ENCODE measurements around the gene ZC3H12A.
A peak's percentile ranks its signal among the peaks of the same experiment; 100 is the strongest.

ZC3H12A gene

GRCh38 chr1:37474046-37474696 lies at the start of gene ZC3H12A:
Gene ZC3H12A (plus strand): TSS chr1:37474580. CDS start chr1:37475497, 917 bp downstream.
- peak; percentile 86 for DNase-seq

- DNase-seq: no peak
These were observed 49.2 kb upstream of the ZC3H12A start for GRCh38 chr1:37425221-37425620.

- DNase-seq: no peak
These were observed 45.4 kb upstream of the ZC3H12A start for GRCh38 chr1:37429029-37429428.

DNA sequence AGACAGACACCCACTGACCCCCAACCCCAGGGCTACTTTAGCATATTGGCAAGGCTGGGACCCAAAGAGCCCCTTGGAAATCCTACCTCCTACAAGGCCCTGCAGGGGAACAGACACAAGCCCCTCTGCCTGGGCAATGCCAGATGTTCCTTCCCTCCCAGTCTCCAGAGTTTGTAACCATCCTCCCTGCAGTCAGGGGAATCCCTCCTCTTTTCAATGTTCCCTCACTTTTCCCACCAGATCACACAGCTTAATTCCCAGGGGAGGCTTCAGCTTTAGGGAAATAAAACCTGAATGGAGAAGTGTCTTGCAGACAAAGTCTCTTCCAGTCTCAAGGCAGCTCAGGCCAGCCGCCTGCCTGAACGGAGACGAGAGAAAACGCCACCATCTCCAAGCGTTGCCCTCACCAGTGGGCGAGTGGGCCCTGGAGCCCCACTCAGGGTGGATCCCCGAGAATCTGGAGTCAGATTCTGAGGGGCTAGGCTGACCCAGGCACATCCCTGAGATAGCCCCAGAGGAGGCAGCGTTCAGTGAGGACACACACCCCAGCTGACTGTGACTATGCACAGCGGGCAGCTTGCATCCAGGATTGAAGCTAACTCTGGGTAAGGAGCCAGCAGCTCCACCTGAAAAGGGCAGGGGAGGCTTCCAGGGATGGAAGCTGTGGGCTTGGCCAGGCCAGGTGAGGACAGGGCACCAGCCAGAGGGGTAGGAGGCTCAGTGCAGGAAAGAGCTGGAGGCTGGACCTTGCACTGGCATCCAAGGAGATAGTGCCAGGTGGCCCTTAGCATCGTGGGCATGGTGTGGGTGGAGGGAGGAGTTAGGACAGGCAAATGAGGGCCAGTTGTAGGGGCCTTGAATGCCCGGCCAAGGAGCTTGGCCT lies 44.0 kb upstream of the ZC3H12A start:
- no peak for DNase-seq

- DNase-seq: no peak
These were observed 41.7 kb upstream of the ZC3H12A start for GRCh38 chr1:37432716-37433115.

DNA sequence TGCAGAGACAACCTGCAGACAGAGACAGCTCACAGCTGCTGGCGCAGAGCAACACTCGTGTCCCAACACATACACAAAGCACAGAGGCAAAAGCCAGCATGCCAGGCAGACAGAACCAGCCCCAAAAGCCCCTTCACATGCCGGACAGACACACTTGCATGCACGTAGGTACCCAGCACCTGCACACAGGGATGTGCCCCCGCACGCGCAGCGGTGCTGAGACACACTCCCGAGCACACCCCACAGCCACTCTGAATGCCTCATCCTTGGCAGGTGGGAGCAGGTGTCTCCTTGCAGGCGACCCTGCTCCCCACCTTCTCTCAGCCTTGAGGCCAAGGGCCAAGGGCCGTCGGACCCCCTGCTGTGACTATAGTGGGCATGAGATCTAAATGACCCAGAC lies 41.2 kb upstream of the ZC3H12A start:
- DNase-seq: no peak

- DNase-seq: peak; percentile 19
These were observed 39.8 kb upstream of the ZC3H12A start for GRCh38 chr1:37434292-37435225.

DNA sequence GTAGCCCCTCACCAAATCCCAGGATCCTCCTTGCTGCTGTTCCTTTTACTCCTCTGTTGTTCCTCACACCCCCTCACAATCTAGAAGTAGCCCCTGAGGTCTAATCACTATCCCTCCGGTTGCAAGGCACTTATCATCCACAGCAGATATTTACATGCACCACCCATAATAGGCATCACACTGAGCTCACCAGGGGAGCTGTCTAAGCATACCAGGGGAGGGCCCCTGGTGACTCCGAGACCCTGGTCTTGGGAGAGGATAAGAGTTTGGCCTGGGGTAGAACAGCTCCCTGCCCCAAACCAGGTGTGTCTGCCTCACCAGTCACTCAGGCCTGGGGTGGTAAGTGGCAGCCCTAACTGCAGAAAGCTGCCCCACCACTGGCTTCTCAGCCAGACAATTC lies 37.3 kb upstream of the ZC3H12A start:
- no peak for DNase-seq

DNA sequence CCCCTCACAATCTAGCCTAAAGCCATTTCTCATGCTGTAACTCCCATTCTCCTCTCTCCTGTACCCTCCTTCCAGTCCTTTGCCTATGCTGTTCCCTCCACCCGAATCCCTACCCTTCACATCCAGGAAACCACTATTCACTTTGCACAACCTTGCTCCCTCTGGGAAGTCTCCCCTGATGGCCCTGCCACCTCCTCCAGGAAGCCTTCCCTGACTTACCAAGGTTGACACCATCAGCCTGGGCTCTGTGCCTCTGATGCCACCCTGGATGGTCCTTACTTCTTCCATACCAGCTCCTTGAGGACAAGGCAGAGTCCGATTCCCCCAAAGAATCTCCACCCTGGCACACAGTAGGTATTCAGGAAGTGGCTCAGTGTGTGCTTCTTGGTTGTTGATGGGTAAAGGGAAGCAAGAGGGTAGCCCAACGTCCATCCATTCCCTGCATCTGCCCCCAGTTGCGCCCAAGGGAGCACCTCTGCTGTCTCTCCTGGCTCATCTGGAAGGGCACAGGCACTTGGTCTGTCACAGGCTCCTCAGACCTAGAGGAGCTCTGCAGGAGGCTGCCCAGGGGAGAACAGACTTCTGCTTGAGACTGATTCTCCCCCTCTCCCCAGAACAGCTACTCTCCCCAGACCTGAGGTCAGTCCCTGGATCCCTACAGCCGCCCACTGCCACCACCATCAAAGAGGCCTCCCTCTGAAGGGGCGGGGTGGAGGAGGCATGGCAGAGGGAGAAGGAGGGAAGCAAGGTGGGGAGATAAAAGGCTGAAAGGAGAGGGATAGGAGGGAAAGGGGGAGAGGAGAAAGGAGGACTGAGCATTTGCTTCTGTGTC lies 36.1 kb upstream of the ZC3H12A start:
- DNase-seq: no peak

DNA sequence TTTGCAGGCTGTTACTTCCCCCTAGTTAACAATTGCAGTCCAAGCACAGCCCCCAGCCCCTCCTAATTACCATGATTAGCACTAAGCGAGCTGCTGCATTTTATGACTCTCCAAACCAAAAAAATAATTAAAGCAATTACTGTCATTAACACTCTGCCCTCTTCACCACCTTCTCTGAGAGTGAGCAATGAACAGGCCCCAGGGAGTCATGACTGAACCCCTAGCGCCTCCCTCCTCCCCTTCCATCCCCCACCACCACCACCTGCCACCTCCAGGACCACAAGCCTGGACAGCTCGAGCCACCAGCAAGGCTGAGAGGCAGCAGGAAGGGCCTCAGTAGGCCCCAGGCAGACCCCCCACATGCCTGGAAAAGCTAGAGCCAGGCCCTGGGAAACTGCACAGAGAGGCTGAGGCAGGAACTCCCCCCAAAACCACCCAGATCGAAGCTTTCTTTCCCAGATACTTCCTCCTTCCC lies 35.5 kb upstream of the ZC3H12A start:
- DNase-seq: no peak

GRCh38 chr1:37439349-37439995 lies 34.9 kb upstream of the ZC3H12A start:
- no peak for DNase-seq

DNA sequence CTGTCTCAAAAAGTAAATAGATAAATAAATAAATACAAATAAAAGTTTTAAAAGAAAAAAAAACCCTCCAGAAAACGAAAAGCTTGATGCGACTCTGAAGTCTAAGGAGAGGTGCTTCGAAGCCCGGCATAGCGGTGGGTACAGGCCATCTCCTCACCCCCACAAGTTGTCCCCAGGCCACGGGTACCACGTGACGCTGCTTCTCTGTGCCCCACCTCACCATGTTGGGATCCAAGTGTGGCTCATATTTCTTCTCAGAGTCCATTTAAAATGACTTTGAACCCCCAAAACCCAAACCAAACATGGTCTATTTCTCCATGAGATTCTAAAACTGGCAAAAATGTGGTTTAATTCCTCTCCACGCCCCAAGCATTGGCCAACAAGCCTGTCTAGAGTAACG lies 32.9 kb upstream of the ZC3H12A start:
- DNase-seq: no peak

DNA sequence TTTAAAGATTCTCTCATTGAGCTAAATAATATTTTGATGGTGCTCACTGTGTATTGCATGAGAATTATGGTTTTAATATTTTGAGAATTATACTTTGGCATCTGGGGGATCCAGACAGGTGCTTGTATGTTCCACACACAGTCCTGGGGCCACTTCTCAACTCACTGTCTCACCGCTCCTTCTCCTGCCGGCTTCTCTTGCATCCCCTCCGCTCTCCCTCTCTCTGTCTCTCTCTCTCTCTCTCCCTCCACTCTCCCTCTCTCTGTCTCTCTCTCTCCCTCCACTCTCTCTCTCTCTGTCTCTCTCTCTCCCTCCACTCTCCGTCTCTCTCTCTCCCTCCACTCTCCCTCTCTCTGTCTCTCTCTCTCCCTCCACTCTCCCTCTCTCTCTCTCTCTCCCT lies 32.2 kb upstream of the ZC3H12A start:
- no peak for DNase-seq

DNA sequence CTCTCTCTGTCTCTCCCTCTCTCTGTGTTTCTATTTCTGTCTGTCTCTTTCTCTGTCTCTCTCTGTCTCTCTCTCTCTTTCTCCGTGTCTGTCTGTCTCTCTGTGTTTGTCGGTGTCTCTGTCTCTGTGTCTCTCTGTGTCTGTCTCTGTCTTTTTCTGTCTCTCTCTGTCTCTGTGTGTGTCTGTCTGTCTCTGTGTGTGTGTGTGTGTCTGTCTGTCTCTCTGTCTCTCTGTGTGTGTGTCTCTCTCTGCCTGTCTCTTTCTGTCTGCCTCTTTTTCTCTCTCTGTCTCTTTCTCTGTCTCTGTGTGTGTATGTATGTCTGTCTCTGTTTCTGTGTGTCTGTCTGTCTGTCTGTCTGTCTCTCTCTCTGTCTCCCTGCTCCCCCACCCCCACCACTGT lies 31.7 kb upstream of the ZC3H12A start:
- no peak for DNase-seq

- DNase-seq: no peak
These were observed 27.5 kb upstream of the ZC3H12A start for GRCh38 chr1:37446874-37447273.

GRCh38 chr1:37448185-37448584 lies 26.2 kb upstream of the ZC3H12A start:
- no peak for DNase-seq

- peak; percentile 19 for DNase-seq
These were observed 25.5 kb upstream of the ZC3H12A start for GRCh38 chr1:37448691-37449417.

DNA sequence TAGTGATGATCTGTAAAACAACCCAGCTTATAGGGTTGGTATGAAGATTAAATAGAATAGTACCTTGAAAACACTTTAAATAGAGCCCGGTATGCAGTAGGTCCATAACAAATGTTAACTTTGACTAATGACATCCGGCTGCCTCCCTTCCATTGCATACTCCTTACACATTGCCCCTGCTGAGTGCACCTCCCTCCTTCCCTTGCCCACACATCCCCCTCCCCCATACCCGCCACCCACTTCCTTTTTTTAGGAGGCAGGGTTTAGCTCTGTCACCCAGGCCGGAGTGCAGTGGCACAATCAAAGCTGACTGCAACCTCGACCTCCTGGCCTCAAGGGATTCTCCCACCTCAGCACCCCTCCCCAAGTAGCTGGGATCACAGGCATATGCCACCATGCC lies 24.4 kb upstream of the ZC3H12A start:
- no peak for DNase-seq

DNA sequence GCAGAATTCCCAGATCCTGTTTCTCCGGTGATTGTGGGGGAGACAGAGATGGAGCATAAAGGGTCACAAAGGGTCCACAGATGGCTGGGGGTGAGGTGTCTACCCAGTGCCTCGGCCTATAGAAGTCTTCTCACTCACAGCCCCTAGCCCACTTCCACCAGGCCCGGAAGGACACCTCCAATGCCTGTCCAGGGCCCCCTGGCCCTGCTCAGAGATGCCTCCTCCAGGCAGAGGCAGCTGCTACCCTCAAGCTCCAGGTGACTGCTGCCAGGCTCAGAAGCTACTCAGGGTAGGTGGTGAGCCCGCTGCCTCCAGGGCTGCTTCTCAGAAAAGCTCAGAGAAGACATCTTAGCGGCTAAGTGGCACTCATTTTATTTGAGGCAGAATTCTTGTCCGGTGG lies 22.0 kb upstream of the ZC3H12A start:
- DNase-seq: no peak

DNA sequence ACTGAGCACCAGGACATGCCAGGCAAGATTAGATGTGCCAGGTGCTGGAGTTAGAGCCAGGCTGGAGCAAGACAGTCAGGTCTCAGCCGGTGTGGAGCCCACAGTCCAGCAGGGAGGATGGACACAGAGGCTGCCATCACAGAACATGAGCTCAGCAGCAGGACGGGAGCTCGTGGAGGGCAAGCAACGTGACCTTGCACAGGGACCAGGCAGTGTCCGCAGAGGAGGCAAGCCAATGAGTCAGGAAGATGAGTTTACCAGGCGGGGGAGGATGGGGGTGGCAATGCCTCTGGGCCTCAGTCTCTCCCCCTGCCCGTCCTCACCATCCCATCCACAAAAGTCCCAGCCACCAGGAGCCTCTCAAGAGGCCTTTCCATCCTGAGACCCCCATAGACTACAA lies 20.7 kb upstream of the ZC3H12A start:
- no peak for DNase-seq

DNA sequence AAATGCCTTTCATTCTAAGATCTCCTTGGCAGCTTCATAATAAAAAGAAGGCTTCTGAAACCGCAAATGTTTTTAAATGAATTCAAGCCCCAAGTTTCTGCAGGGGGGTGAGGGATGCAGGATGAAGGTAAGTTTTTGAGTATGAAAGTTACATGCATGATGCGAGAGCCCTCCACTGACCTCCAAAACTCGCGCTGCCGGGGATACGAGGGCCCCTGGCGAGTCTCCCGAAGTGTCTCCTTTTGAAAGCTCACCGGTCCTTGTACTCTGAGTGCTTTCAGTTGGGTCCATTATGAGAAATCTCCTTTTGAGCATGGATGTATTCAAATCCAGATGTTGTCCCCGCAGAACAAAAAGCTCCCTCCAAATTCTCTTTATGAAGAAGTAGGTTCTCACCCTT lies 18.9 kb upstream of the ZC3H12A start:
- peak; percentile 18 for DNase-seq

Measured in fibroblast of upper back skin (primary cell).